ENCODE measurements around the gene SRBD1.

SRBD1 gene

DNA sequence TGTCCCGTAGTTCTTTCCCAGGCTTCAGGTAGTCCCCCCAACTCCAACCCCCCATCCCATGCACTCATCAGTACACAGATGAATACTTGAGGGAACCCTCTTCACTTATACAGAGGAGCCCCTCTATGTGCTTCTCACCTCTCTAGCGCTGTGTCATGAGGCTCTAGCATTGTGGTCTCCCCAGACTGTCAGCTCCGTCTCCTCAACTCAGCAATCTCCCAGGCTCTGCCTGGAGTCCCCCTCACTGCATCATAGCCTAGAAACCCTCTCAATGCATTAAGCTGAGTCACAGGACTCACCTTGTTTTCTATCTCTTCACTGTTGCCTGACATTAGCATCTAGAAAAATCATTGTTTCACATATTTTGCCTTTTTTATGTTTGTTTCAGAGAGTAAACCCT lies 20.3 kb upstream of the SRBD1 start:
- no peak for DNase-seq

DNA sequence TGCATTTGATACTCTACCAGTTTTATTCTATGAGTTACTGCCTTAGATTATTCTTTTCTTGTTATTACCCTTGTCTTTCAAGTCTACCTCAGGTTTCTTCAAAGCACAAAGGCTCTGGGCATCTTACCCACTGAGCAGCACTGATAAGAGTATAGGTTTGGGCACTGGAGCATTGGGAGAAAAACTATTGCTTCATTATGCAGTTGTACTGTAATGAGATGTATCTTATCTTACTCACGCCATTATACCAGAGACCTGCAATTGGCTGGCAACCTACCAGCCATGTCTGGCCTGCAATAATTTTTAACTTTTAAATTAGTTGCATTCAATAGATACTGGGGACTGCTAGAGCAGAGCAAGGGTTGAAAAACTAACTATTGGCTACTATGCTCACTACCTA lies 18.9 kb upstream of the SRBD1 start:
- no peak for DNase-seq

DNA sequence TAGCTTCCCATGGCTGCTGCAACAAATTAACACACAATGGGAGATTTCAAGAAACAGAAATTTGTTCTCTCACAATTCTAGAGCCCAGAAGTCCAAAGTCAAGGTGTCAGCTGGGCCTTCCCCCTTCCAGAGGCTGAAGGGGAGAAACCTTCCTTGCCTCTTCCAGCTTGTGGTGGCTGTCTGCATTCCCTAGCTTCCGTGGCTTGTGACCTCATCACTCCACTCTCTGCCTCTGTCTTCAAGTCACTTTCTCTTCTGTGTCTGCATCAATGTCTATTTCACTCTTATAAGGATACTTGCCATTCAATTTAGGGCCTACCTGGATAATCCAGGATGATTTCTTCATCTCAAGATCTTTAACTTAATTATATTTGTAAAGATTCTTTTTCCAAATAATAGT lies 16.8 kb upstream of the SRBD1 start:
- DNase-seq: no peak

DNA sequence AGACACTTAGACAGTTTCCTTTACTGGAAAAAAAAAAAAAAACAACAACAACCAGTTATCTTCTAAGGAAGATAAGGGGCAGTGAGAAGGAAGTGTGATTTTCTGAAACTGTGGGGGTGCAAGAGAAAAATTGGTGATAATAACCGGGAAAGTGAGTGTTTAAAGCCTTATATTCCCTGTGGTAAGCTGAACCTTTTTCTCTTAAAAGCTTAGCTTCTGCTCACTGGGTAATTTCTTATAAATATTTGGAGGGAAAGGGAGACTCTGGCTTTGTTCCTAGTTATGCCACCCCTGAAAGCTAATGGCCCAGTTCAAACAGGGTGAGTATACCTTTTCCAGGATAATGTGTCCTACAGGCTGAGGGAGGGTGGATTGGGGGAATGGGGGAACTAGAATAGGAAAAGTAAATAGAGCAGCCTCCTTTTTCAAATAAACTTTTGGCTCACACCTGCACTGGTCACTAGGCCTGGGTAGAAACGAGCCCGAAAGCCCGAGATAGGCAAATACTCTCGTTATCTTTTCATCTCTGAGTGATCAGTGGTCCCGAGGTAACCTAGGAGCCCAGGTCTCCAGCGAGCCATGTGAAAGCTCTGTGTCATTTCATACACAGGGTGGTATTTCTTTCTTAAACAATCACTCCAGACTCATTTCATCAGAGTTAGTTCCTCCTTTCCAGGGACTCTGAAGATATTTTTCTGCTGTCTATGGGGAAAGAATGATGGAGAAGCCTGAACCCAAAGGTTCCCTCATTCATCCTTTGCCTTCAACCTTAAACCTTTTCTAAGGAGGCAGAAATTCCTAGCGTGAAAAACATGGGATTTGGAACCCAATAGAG lies 15.5 kb upstream of the SRBD1 start:
- DNase-seq: no peak

DNA sequence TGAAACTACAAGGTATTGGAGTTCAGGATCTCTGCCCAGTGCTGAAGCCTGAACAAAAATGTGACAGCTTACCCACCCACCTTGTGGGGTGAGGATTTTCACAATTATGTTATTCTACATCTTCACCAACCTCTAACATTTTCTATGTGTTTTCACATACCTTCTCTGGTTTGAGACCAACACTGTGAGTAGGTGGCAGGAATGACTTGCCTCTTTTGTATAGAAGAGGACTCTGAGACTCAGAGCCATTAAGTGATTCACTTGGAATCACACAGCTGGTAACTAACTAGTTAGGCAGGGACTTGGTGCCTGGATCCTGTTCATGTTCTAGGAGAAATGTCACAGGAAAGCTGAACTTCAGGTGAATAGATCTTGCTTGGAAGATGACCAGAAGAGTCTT lies 14.8 kb upstream of the SRBD1 start:
- no peak for DNase-seq

DNA sequence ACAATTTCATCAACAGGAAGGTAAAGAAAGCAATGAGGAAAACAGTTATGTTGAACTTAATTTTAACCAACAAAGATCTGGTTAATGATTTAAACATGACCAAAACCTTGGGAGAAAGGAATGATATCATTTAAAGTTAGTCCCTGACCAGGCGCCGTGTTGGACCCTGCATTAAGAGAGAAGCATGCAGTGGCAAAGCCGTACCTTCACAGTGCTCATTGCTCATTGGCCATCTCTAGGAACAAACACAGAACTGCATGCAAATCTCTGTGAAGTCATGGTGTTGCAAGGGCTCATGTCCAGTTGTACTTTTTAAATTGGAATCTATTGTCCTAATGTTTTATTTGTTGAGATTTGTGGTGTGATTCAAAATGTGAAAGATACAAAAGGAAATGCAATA lies 12.0 kb upstream of the SRBD1 start:
- no peak for DNase-seq

DNA sequence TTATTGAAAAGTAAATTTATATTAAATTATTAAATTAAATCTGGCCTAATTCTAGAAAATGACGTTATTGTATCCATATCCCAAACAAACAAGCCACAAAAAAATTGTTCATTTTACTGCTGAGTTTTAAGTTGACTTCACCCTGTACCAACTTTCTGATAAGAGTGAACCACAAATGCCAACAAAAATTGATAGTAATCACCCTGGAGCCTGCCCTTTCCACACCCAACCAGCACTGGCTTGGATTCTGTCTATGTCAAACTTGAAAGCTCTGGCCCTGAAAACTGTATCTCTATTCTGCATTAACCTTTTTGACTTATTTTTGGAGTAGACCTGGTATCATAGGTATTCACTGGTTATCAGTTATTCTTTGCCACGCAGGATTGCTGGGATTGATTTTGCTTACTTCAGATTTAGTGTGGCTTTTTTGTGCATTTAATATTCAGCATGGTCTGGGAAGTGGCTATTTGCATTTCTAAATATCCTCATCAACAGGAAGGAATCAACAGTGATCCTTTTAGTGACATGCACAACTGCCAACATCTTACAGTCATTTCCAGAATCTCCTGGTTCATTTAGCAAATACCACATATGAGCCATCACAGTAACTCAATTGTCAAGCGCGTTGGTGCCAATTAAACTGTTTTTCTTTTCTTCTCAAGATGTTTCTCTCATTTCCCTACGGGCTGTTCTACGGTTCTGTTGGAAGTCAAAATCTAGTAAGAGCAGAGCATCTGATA lies 11.4 kb upstream of the SRBD1 start:
- DNase-seq: no peak

DNA sequence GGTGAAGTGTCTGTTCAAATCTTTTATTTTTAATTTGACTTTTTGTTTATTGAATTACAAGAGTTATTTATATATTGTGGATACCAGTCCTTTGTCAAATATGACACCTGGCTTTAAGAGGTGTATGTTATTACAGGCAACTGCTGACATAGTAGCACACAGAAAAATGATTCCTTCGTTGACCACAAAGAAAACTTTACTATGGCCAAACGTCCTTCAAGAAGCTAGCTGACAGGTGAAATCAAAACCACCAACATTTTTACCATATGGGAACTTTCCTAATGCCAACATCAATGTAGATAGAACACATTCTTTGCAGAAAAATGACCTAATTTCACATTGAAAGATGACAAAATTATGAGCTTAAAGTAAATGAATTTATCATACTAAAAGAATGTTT lies 6.4 kb upstream of the SRBD1 start:
- no peak for DNase-seq

DNA sequence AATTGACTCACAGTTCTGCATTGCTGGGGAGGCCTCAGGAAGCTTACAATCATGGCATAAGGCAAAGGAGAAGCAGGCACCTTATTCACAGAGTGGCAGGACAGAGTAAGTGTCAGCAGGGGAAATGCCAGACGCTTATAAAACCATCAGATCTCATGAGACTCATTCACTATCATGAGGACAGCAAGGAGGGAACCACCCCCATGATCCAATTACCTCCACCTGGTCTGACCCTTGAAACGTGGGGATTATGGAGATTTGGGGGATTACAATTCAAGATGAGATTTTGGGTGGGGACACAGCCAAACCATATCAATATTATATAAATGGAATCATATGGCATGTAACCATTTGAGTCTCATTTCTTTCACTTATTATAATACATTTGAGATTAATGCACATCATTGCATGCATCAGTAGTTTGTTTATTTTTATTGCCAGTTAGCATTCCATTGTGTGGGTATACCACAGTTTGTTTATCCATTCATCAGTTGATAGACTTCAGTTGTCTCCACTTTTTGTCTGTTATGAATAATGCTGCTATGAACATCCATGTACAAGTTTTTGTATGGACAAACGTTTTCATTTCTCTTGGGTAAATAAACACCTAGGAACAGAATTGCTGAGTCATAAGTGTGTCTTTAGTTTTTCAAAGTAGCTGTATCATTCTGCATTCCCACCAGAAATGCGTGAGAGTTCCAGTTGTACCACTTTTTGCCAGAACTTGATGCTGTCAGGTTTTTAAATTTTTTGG lies 5.8 kb upstream of the SRBD1 start:
- DNase-seq: peak; percentile 23

DNA sequence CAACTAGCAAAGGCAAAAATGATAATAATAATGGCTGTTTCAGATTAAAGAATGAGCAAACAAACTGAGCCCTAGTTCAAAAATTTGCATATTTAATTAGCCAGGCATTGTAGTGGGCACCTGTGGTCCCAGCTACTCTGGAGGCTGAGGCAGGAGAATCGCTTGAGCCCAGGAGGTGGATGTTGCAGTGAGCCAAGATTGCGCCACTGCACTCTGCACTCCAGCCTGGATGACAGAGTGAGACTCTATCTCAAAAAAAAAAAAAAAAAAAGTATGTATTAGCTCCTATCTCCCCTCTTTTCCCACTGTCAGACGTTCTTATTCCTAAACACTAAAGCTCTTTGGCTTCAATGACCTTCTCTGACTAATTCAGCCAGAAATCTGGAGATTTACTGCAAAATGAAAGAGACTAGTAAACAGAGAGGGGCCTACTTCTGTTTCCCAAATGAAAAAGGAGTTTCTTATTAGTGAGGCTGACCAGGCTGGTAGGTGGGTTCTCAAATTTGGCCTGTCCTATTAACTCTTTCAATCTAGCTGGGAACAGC lies 3.9 kb upstream of the SRBD1 start:
- no peak for DNase-seq

DNA sequence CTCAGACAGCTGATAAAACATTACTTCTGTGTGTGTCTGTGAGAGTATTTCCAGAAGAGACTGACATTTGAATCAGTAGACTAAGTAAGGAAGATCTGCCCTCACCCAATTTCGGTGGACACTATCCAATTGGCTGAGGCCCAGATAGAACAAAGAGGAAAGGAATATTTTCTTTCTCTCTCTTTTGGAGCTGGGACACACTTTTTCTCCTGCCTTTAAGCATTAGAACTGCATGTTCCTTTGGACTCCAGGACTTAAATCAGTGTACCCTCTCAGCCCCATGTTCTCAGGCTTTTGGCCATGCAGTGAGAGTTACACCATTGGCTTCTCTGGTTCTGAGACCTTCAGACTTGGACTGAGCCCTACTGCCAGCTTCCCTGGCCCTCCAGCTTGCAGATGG lies 3.3 kb upstream of the SRBD1 start:
- DNase-seq: no peak

DNA sequence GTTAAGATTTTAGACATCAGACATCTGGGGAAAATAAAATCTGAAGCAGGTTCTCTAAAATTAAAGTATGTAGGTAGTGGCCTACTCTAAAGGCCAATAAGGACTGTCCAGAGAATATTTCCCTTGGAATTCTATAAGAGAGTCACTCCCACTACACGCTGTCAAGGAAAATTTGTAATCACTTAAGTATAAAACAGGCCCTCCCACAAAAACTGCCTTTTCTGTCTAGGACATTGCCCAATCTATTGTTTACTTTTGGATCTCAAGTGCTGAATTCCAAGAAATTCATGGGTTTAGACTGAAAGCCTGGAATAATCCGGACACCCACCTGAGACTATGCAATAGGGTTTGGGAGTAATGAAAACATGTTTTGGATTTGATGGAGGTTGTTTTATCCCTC lies 1.7 kb upstream of the SRBD1 start:
- no peak for DNase-seq

DNA sequence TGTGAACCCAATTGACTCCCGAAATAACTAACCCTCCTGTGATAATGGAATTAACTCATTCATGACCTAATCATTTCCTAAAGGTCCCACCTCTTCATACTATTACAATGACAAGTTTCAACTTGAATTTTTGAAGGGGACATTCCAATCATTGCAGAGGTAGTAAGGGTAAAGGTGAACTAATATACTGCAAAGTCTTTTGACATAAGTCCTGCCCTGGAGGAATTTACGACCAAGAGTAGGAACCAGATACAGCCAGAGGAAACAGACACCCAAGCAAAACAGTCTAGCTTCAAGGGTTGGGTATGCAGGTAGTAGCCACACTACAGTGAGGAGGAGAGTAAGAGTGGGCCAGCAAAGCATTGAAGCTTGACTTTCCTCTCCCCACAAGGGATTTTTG lies 1.2 kb upstream of the SRBD1 start:
- no peak for DNase-seq

DNA sequence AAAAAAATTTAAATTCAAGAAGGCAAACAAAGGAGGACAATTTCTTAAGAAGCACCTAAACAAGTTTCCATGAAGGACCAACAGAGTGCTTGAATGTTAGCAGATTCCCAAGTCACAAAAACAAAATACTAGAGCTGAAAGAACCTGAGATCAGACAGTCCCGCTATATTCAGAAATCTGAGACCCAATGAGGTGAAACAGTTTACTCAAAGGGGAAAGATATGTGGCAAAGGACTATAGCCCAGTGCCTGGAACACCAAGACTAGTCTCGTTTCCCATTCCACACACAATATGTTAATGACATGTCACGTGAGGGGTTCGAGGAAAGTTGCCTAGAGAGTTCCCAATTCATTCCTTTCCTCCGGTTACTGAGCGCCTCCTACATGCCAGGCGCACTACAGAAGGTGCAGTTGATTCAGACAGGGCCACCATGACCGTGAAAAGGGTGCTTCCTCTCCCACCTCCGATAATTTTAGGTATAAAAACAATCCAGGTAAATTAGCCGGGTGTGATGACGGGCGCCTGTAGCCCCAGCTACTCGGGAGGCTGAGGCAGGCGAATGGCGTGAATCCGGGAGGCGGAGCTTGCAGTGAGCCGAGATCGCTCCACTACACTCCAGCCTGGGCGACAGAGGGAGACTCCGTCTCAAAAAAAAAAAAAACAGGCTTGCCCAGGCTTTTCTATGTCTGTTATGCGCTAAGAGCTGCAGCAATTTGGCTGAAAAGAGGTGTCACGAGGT lies 617 bp downstream of the SRBD1 start:
- DNase-seq: peak; percentile 46

DNA sequence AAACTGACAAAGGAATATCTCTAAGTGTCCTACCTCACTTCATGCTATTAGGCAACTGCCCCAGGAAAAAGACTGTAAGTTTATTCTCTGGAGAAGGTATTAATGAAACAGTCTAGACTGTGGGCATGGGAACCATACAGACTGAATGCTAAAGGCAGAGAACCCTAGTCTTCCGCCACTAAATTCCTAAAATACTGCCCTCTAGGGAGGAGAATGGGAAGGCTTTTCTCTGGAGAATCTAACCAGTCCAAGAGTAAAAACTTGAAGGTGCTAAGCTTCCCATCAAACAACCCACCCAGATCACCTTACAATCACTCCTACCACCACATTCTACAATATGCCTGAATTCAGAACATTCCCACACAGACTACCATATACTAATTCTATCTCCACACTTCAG lies 3.4 kb downstream of the SRBD1 start:
- no peak for DNase-seq

DNA sequence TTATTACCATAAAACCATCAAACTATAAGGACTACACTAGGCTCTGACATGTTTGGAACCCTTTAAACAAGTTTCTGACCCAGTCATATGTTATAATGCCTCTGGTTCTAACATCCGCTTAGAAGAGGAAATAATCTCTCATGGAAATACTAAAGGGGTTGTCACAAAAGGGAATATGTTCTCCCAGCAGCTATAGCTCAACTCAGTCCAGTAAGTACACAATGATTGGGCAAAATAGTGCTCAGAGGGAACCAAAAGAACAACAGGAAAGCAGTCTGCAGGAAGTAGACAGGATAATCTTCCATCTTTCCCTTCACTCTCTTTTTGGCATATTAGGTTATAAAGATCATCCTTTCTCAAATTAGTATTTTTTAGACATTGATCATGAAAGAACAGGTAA lies 4.3 kb downstream of the SRBD1 start:
- DNase-seq: no peak

DNA sequence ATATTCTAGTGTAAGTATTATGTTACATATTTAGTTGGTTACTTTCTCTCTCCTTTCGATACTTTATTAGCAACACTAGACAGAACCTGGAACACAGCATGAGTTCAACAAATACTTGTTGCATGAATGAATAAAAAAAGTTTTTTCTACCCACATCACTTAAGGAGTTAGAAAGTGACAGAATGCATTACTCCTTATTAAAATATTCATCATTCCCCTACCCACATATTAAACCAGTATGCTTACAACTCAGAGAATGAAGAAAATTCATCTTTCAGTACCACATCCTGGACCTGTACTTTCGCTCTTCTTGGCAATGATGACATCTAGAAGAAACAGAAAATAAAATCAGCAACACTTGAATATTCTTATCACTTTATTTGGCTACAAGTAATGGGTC lies 6.0 kb downstream of the SRBD1 start:
- DNase-seq: no peak

DNA sequence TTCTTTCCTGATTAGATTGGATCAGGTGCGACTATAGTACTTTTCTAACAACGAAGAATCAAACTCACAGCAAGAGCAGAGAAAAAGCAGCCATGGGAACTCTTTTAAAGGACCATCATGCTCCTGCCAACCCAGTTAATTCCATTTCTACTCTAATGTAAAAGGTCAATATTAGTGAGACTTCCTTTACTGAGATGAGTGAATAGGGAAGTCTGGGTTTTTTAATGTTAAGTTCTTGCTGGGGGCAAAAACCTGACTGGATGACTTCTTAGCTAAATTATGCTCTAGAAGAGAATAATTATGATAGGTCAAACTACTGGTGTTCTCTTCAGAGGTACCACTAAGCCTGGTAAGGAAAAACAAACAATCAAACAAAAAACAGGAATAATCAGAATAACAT lies 8.4 kb downstream of the SRBD1 start:
- DNase-seq: no peak

DNA sequence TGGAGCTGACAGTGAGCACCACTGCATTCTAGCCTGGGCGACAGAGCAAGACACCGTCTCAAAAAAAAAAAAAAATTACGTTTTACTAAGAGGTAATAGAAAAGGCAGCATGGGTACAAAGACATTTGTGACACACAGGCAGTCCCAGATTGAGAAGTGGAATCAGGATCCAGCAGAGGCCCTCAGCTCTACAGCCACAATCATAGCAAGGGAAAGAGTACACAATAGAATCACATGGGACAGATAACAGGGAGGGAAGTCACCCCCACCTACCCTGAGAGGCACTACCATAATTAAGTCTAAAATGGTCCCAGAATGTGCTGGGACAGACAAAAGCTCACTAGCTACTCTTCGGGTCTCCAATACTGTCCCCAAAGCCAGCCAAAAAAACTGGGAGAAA lies 12.5 kb downstream of the SRBD1 start:
- DNase-seq: no peak

DNA sequence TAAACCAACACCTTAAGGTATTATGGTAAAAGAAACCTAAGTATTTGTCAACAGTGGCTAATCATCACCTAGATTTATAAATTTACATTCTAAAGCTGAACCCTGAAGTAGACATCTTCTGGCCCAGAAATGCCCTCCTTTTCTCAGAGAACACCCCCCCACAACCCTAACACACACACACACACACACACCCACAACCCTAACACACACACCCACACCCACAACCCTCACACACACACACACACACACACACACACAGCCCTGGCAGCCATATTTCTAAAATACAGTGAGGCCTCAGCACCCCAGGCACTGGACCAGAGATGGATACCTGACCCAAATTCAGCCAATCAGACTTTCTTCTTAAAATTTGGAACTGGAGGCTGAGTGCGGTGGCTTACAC lies 14.3 kb downstream of the SRBD1 start:
- no peak for DNase-seq

DNA sequence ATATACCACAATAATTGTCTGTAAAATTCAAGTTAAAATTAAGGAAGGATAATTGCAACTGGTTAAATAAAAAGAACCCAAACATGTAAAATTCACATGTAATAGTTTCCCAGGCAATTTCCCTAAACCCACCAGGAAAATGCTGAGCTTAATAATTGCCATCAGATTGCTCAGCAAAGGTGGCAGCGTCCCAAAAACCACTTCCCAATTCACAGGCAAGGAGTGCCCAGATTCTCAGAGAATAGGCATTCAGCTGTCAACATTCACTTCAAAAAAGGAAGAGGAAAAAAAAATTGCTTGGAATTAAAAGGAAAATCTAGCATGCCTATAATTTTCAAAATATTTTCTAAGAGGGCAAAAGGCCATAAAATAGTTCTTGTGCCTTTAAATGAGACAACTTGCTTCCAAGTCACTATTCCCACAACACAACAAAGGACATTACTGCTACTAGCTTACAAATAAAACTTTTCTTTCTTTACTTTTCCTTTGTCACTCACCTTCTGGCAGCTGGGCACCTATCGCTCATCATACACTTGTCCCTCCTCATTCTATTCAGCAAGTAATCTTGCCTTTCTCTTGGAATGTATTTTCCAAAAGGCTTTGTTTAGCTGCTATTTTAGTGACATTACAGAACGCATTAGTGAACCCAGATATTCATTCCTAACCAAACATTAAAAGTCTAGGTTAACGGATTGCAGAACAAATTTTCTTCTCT lies 15.2 kb downstream of the SRBD1 start:
- peak; percentile 35 for DNase-seq

DNA sequence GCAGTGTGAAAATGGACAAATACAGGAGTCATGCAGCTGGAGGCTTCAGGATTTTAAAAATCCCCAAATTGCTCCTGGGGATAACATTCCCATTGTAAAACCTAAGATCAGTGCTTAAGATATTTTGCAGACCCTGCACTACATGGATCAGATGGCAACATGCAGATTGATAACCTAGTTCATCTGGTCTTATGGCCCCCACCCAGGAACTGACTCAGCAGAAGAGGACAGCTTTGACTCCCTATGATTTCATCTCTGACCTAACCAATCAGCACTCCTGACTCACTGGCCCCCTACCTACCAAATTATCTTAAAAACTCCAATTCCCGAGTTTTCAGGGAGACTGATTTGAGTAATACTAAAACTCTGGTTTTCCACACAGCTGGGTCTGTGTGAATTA lies 20.0 kb downstream of the SRBD1 start:
- DNase-seq: no peak
